Measurements from ENCODE around the gene HERC3. TPM values are rescaled to one million over a fixed set of nuclear protein-coding genes. Genes with fewer than 3 reads are reported as not detected.
A peak's percentile ranks its signal among the peaks of the same experiment; 100 is the strongest.

The HERC3 gene
- total and polyA plus RNA-seq, 12 donors: 3.4 to 40.1 (median 26.5) TPM

- intact Hi-C loops (cut with DNase I): loop anchor here (5.0 to 10.0 kb wide), 3 partner anchors 110 to 320 kb away; no protein-coding TSS in a partner anchor
- TF ChIP-seq POLR2A (IDR thresholded peaks at IDR 0.05) (no peak), CTCF (IDR thresholded peaks at IDR 0.05) (no peak)
- no peak overlapping the region for H3K27ac ChIP-seq
Measured at GRCh38 chr4:88705223-88705622, 112.9 kb downstream of the HERC3 start.

GRCh38 chr4:88705805-88706492 is 113.7 kb downstream of the HERC3 start:
- 62 to 66% (median 64%) methylated on average over 3 of the region's 3 CpGs for WGBS, 4 donors
- no peak overlapping the region for H3K27ac ChIP-seq
- TF ChIP-seq CTCF (IDR thresholded peaks at IDR 0.05) (no peak), POLR2A (IDR thresholded peaks at IDR 0.05) (no peak)
- no peak for DNase-seq
- H3K4me3 ChIP-seq: no peak overlapping the region
- no peaks in the 10 kb centered on the region for H3K9me3 ChIP-seq (replicated peaks in 1 of 3)
- no peaks in the 10 kb centered on the region for H3K27me3 ChIP-seq
- peaks cover 0 to 10% of the 10 kb centered on the region in 2 donors for H3K36me3 ChIP-seq (replicated peaks in 1 of 2)
- peaks cover 0 to 9% of the 10 kb centered on the region in 2 donors for H3K4me1 ChIP-seq (replicated peaks in 1 of 2)
- intact Hi-C loops (cut with DNase I): loop anchor here (5.0 to 10.0 kb wide), 3 partner anchors 109 to 319 kb away; no protein-coding TSS in a partner anchor

More at GRCh38 chr4:88705223-88705622, 112.9 kb downstream of the HERC3 start:
- Histone ChIP-seq H3K27me3 (no peaks in the 10 kb centered on the region), H3K4me3 (no peak overlapping the region), H3K36me3 (replicated peaks in 1 of 2) (peaks cover 0 to 10% of the 10 kb centered on the region in 2 donors), H3K4me1 (replicated peaks in 1 of 2) (peaks cover 0 to 9% of the 10 kb centered on the region in 2 donors), H3K9me3 (replicated peaks in 1 of 3) (no peaks in the 10 kb centered on the region)
- DNase-seq: no peak

- H3K9me3 ChIP-seq (replicated peaks in 1 of 3): no peaks in the 10 kb centered on the region
- peaks cover 0 to 10% of the 10 kb centered on the region in 2 donors for H3K36me3 ChIP-seq (replicated peaks in 1 of 2)
- peak overlapping the region in 1 of 5 donors; percentile 45 for H3K27ac ChIP-seq
- H3K27me3 ChIP-seq: no peaks in the 10 kb centered on the region
- intact Hi-C loops (cut with DNase I): loop anchor here (5.0 to 10.0 kb wide), 3 partner anchors 108 to 318 kb away; no protein-coding TSS in a partner anchor
- TF ChIP-seq CTCF (IDR thresholded peaks at IDR 0.05) (peak; percentile 53 to 81 (median 70)), POLR2A (IDR thresholded peaks at IDR 0.05) (no peak)
- WGBS, 4 donors: 20 to 44% (median 42%) methylated on average over 9 of the region's 9 CpGs
- H3K4me1 ChIP-seq (replicated peaks in 1 of 2): peaks cover 0 to 9% of the 10 kb centered on the region in 2 donors
- DNase-seq: peak; percentile 39 to 74 (median 49)
- no peak overlapping the region for H3K4me3 ChIP-seq
Measured at GRCh38 chr4:88706574-88706973, 114.3 kb downstream of the HERC3 start.

DNA sequence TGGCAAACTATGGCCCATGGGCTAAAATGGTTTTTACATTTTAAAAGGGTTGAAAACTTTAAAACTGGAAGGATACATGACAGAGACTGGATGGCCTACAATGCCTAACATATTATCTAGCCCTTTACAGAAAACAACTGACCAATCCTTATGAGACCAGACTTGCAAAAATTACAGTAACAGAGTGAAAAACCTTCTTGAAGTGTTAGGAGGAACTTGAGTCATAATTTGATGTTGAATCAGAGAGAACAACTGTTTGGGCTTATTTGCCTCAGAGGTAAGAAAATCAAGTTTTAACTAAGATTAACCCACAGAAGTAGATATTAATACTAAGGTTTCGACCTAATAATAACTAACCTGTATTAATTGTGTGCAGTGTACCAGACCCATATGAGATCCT is 117.7 kb downstream of the HERC3 start:
- TF ChIP-seq POLR2A (IDR thresholded peaks at IDR 0.05): no peak
- no peak for TF ChIP-seq CTCF (IDR thresholded peaks at IDR 0.05)
- Histone ChIP-seq H3K4me3 (no peak overlapping the region), H3K9me3 (replicated peaks in 1 of 3) (no peaks in the 10 kb centered on the region), H3K4me1 (replicated peaks in 1 of 2) (peaks cover 0 to 9% of the 10 kb centered on the region in 2 donors), H3K27me3 (no peaks in the 10 kb centered on the region), H3K36me3 (replicated peaks in 1 of 2) (peaks cover 0 to 6% of the 10 kb centered on the region in 2 donors), H3K27ac (no peak overlapping the region)
- intact Hi-C loops (cut with DNase I): loop anchor here (5.0 to 10.0 kb wide), 3 partner anchors 105 to 315 kb away; no protein-coding TSS in a partner anchor
- WGBS, 4 donors: 86 to 100% (median 98%) methylated on average over 1 of the region's 1 CpG
- no peak for DNase-seq
